Activated naive CD4-positive, alpha-beta T cell treated with anti-CD3 and anti-CD28 coated beads, Interleukin-2, amount 50 U/mL, for 24 hours (primary cell): ENCODE data around the gene SLC39A8.

Experiments used
- H3K27ac Mint-ChIP-seq: one replicate; pipeline ENCODE4 v1.8.0; 2021; ENCODE audit warnings: mild to moderate bottlenecking, mixed read lengths
- H3K27me3 Mint-ChIP-seq: one replicate; pipeline ENCODE4 v1.8.0; 2021; ENCODE audit warnings: mixed read lengths
- H3K36me3 Mint-ChIP-seq: one replicate; pipeline ENCODE4 v1.8.0; 2021; ENCODE audit warnings: mixed read lengths
- H3K4me1 Mint-ChIP-seq: one replicate; pipeline ENCODE4 v1.8.0; 2021; ENCODE audit warnings: mixed read lengths
- H3K4me3 Mint-ChIP-seq: one replicate; pipeline ENCODE4 v1.8.0; 2021; ENCODE audit warnings: mild to moderate bottlenecking, mixed read lengths
- H3K9me3 Mint-ChIP-seq: one replicate; pipeline ENCODE4 v1.8.0; 2021; ENCODE audit warnings: mixed read lengths

Gene SLC39A8

GRCh38 chr4:102319594-102319993 lies 25.7 kb downstream of the SLC39A8 start:
- Mint-ChIP-seq H3K4me3 (no peak overlapping the region), H3K9me3 (no peaks in the 10 kb centered on the region), H3K4me1 (peaks cover 35% of the 10 kb centered on the region), H3K27ac (no peak overlapping the region), H3K27me3 (no peaks in the 10 kb centered on the region), H3K36me3 (peaks cover 13% of the 10 kb centered on the region)

GRCh38 chr4:102318526-102318925 lies 26.8 kb downstream of the SLC39A8 start:
- H3K27me3 Mint-ChIP-seq = no peaks in the 10 kb centered on the region
- H3K36me3 Mint-ChIP-seq = peaks cover 21% of the 10 kb centered on the region
- no peak overlapping the region for H3K27ac Mint-ChIP-seq
- no peak overlapping the region for H3K4me3 Mint-ChIP-seq
- peaks cover 46% of the 10 kb centered on the region for H3K4me1 Mint-ChIP-seq
- no peaks in the 10 kb centered on the region for H3K9me3 Mint-ChIP-seq

- no peak overlapping the region for H3K4me3 Mint-ChIP-seq
- H3K9me3 Mint-ChIP-seq = no peaks in the 10 kb centered on the region
- no peaks in the 10 kb centered on the region for H3K27me3 Mint-ChIP-seq
- H3K36me3 Mint-ChIP-seq = peaks cover 21% of the 10 kb centered on the region
- no peak overlapping the region for H3K27ac Mint-ChIP-seq
- H3K4me1 Mint-ChIP-seq = peaks cover 47% of the 10 kb centered on the region
Observed at GRCh38 chr4:102318105-102318504, 27.2 kb downstream of the SLC39A8 start.

- H3K27me3 Mint-ChIP-seq = no peaks in the 10 kb centered on the region
- H3K4me3 Mint-ChIP-seq = no peak overlapping the region
- peaks cover 44% of the 10 kb centered on the region for H3K4me1 Mint-ChIP-seq
- peaks cover 21% of the 10 kb centered on the region for H3K36me3 Mint-ChIP-seq
- H3K27ac Mint-ChIP-seq = no peak overlapping the region
- no peaks in the 10 kb centered on the region for H3K9me3 Mint-ChIP-seq
Observed at GRCh38 chr4:102317459-102317858, 27.8 kb downstream of the SLC39A8 start.

- Mint-ChIP-seq H3K4me1 (peaks cover 35% of the 10 kb centered on the region), H3K36me3 (peaks cover 21% of the 10 kb centered on the region), H3K27me3 (no peaks in the 10 kb centered on the region), H3K4me3 (no peak overlapping the region), H3K9me3 (no peaks in the 10 kb centered on the region), H3K27ac (no peak overlapping the region)
Observed at GRCh38 chr4:102316585-102316984, 28.7 kb downstream of the SLC39A8 start.

- peaks cover 22% of the 10 kb centered on the region for H3K36me3 Mint-ChIP-seq
- H3K27me3 Mint-ChIP-seq = no peaks in the 10 kb centered on the region
- no peak overlapping the region for H3K27ac Mint-ChIP-seq
- H3K4me3 Mint-ChIP-seq = no peak overlapping the region
- H3K4me1 Mint-ChIP-seq = peaks cover 26% of the 10 kb centered on the region
- no peaks in the 10 kb centered on the region for H3K9me3 Mint-ChIP-seq
Observed at GRCh38 chr4:102315532-102315931, 29.8 kb downstream of the SLC39A8 start.

GRCh38 chr4:102312417-102312816 lies 32.9 kb downstream of the SLC39A8 start:
- Mint-ChIP-seq H3K4me1 (peaks cover 27% of the 10 kb centered on the region), H3K36me3 (peaks cover 24% of the 10 kb centered on the region), H3K4me3 (no peak overlapping the region), H3K27ac (no peak overlapping the region), H3K9me3 (no peaks in the 10 kb centered on the region), H3K27me3 (no peaks in the 10 kb centered on the region)

GRCh38 chr4:102311912-102312311 lies 33.4 kb downstream of the SLC39A8 start:
- Mint-ChIP-seq H3K9me3 (no peaks in the 10 kb centered on the region), H3K4me1 (peaks cover 26% of the 10 kb centered on the region), H3K4me3 (no peak overlapping the region), H3K27ac (no peak overlapping the region), H3K36me3 (peaks cover 23% of the 10 kb centered on the region), H3K27me3 (no peaks in the 10 kb centered on the region)

- H3K36me3 Mint-ChIP-seq = peaks cover 22% of the 10 kb centered on the region
- no peak overlapping the region for H3K27ac Mint-ChIP-seq
- peaks cover 22% of the 10 kb centered on the region for H3K4me1 Mint-ChIP-seq
- no peaks in the 10 kb centered on the region for H3K27me3 Mint-ChIP-seq
- H3K9me3 Mint-ChIP-seq = no peaks in the 10 kb centered on the region
- H3K4me3 Mint-ChIP-seq = no peak overlapping the region
Observed at GRCh38 chr4:102311407-102311806, 33.9 kb downstream of the SLC39A8 start.

- Mint-ChIP-seq H3K27ac (no peak overlapping the region), H3K9me3 (no peaks in the 10 kb centered on the region), H3K36me3 (peaks cover 10% of the 10 kb centered on the region), H3K4me1 (peaks cover 6% of the 10 kb centered on the region), H3K4me3 (no peak overlapping the region), H3K27me3 (no peaks in the 10 kb centered on the region)
Observed at GRCh38 chr4:102308032-102308799, 37.1 kb downstream of the SLC39A8 start.

GRCh38 chr4:102305666-102306065 lies 39.6 kb downstream of the SLC39A8 start:
- Mint-ChIP-seq H3K36me3 (peaks cover 13% of the 10 kb centered on the region), H3K27me3 (no peaks in the 10 kb centered on the region), H3K4me1 (peaks cover 4% of the 10 kb centered on the region), H3K27ac (no peak overlapping the region), H3K4me3 (no peak overlapping the region), H3K9me3 (no peaks in the 10 kb centered on the region)

GRCh38 chr4:102302762-102303161 lies 42.5 kb downstream of the SLC39A8 start:
- H3K27ac Mint-ChIP-seq = peak overlapping the region; percentile 56
- no peak overlapping the region for H3K4me3 Mint-ChIP-seq
- H3K36me3 Mint-ChIP-seq = peaks cover 13% of the 10 kb centered on the region

GRCh38 chr4:102301167-102301566 lies 44.1 kb downstream of the SLC39A8 start:
- H3K9me3 Mint-ChIP-seq = no peaks in the 10 kb centered on the region
- no peak overlapping the region for H3K4me3 Mint-ChIP-seq
- H3K36me3 Mint-ChIP-seq = peaks cover 19% of the 10 kb centered on the region
- H3K27ac Mint-ChIP-seq = no peak overlapping the region
- H3K4me1 Mint-ChIP-seq = peaks cover 4% of the 10 kb centered on the region
- H3K27me3 Mint-ChIP-seq = no peaks in the 10 kb centered on the region

More at GRCh38 chr4:102302762-102303161, 42.5 kb downstream of the SLC39A8 start:
- peaks cover 4% of the 10 kb centered on the region for H3K4me1 Mint-ChIP-seq
- no peaks in the 10 kb centered on the region for H3K9me3 Mint-ChIP-seq
- H3K27me3 Mint-ChIP-seq = no peaks in the 10 kb centered on the region

- Mint-ChIP-seq H3K27me3 (no peaks in the 10 kb centered on the region), H3K4me1 (peaks cover 4% of the 10 kb centered on the region), H3K36me3 (peaks cover 23% of the 10 kb centered on the region), H3K27ac (no peak overlapping the region), H3K9me3 (no peaks in the 10 kb centered on the region), H3K4me3 (no peak overlapping the region)
Observed at GRCh38 chr4:102299354-102300107, 45.8 kb downstream of the SLC39A8 start.

GRCh38 chr4:102298716-102299115 lies 46.6 kb downstream of the SLC39A8 start:
- Mint-ChIP-seq H3K9me3 (no peaks in the 10 kb centered on the region), H3K4me1 (peaks cover 4% of the 10 kb centered on the region), H3K27ac (peak overlapping the region; percentile 8), H3K4me3 (no peak overlapping the region), H3K27me3 (no peaks in the 10 kb centered on the region), H3K36me3 (peaks cover 20% of the 10 kb centered on the region)

- H3K27ac Mint-ChIP-seq = no peak overlapping the region
- H3K9me3 Mint-ChIP-seq = no peaks in the 10 kb centered on the region
- H3K4me3 Mint-ChIP-seq = no peak overlapping the region
- peaks cover 4% of the 10 kb centered on the region for H3K4me1 Mint-ChIP-seq
- peaks cover 29% of the 10 kb centered on the region for H3K36me3 Mint-ChIP-seq
- no peaks in the 10 kb centered on the region for H3K27me3 Mint-ChIP-seq
Observed at GRCh38 chr4:102295153-102295862, 50.0 kb downstream of the SLC39A8 start.
